CD4-positive, alpha-beta T cell treated with Interleukin-4 for 1 hour (primary cell): ENCODE data around the gene POGZ.

Source experiments
- DNase-seq, 2 donors: peaks; one replicate each; pipeline ENCODE4 v3.0.0-alpha.2; 2020 to 2022

The POGZ gene

GRCh38 chr1:151459331-151460046 is at the start of gene POGZ:
POGZ (minus strand) TSS chr1:151459494; CDS start chr1:151442204, 17,290 bp downstream.
- DNase-seq = peak; percentile 94 to 96

GRCh38 chr1:151508833-151509232 is 49.5 kb upstream of the POGZ start:
- no peak for DNase-seq

- DNase-seq = no peak
Measured at GRCh38 chr1:151504759-151505158, 45.5 kb upstream of the POGZ start.

GRCh38 chr1:151504252-151504651 is 45.0 kb upstream of the POGZ start:
- no peak for DNase-seq

GRCh38 chr1:151502859-151503780 is 43.8 kb upstream of the POGZ start:
- DNase-seq = no peak

GRCh38 chr1:151502035-151502700 is 42.9 kb upstream of the POGZ start:
- DNase-seq = no peak

- no peak for DNase-seq
Measured at GRCh38 chr1:151501474-151501873, 42.2 kb upstream of the POGZ start.

- no peak for DNase-seq
Measured at GRCh38 chr1:151499930-151500329, 40.6 kb upstream of the POGZ start.

GRCh38 chr1:151499365-151499764 is 40.1 kb upstream of the POGZ start:
- DNase-seq = no peak

GRCh38 chr1:151495316-151495715 is 36.0 kb upstream of the POGZ start:
- DNase-seq = no peak

- DNase-seq = no peak
Measured at GRCh38 chr1:151494741-151495281, 35.5 kb upstream of the POGZ start.

- no peak for DNase-seq
Measured at GRCh38 chr1:151493042-151493441, 33.7 kb upstream of the POGZ start.

- DNase-seq = no peak
Measured at GRCh38 chr1:151492120-151492519, 32.8 kb upstream of the POGZ start.

- DNase-seq = no peak
Measured at GRCh38 chr1:151491641-151492040, 32.3 kb upstream of the POGZ start.

- DNase-seq = no peak
Measured at GRCh38 chr1:151486557-151486956, 27.3 kb upstream of the POGZ start.

GRCh38 chr1:151485685-151486255 is 26.5 kb upstream of the POGZ start:
- no peak for DNase-seq

- DNase-seq = no peak
Measured at GRCh38 chr1:151482017-151482416, 22.7 kb upstream of the POGZ start.

GRCh38 chr1:151479462-151479861 is 20.2 kb upstream of the POGZ start:
- no peak for DNase-seq

- DNase-seq = no peak
Measured at GRCh38 chr1:151478923-151479322, 19.6 kb upstream of the POGZ start.

GRCh38 chr1:151478140-151478812 is 19.0 kb upstream of the POGZ start:
- DNase-seq = no peak

GRCh38 chr1:151477066-151477465 is 17.8 kb upstream of the POGZ start:
- no peak for DNase-seq

GRCh38 chr1:151476083-151476482 is 16.8 kb upstream of the POGZ start:
- no peak for DNase-seq
